Skeletal muscle satellite cell (primary cell): ENCODE data around the gene ARL16. TPM values are rescaled to one million over a fixed set of nuclear protein-coding genes. Genes with fewer than 3 reads are reported as not detected.

ENCODE experiments used
- H3K27me3 ChIP-seq: 2 replicates; pipeline ENCODE4 v1.7.0; 2013; ENCODE audit warnings: low read length; ENCODE audit not compliant: control insufficient read depth, insufficient read depth
- H3K36me3 ChIP-seq: 2 replicates; pipeline ENCODE4 v1.7.0; 2013; ENCODE audit warnings: mild to moderate bottlenecking, control low read depth, low read length; ENCODE audit not compliant: insufficient read depth
- H3K4me1 ChIP-seq: 2 replicates; pipeline ENCODE4 v1.7.0; 2013; ENCODE audit warnings: low read length; ENCODE audit not compliant: control insufficient read depth, insufficient read depth
- H3K4me2 ChIP-seq: 2 replicates; pipeline ENCODE4 v1.7.0; 2013; ENCODE audit warnings: mild to moderate bottlenecking, low read length
- H3K4me3 ChIP-seq: 2 replicates; pipeline ENCODE4 v1.7.0; 2013; ENCODE audit warnings: low read length
- H3K9ac ChIP-seq: 2 replicates; pipeline ENCODE4 v1.7.0; 2013; ENCODE audit warnings: mild to moderate bottlenecking, low read depth, low read length, moderate library complexity
- H3K9me3 ChIP-seq: replicated peaks from 2 replicates; pipeline ENCODE4 v1.7.0; 2013; ENCODE audit warnings: mild to moderate bottlenecking, control low read depth, low read length
- total RNA-seq: library from RNA; depleted of rRNA; stranded (reverse); fragments of >200 nt; gene quantifications from 2 replicates; pipeline ENCODE4 v1.2.3, GENCODE V29; 2012; rRNA removed

The ARL16 gene
- 14.4 and 24.7 TPM in 2 replicates for total RNA-seq

- Histone ChIP-seq H3K27me3 (no peaks in the 10 kb centered on the region), H3K4me1 (peaks cover 32% of the 10 kb centered on the region), H3K36me3 (peaks cover 52% of the 10 kb centered on the region), H3K9me3 (no peaks in the 10 kb centered on the region), H3K4me3 (peak within 1 kb of the TSS; percentile 86), H3K9ac (peak within 1 kb of the TSS; percentile 98), H3K4me2 (peak within 1 kb of the TSS; percentile 95)
These were observed at the start of gene ARL16, which contains the start of gene HGS for GRCh38 chr17:81683584-81684441. TSS of gene ARL16 (minus strand) at chr17:81683797. CDS start at chr17:81683753, 44 bp downstream. TSS of gene HGS (plus strand) at chr17:81684011. CDS start at chr17:81684067, 56 bp downstream.

DNA sequence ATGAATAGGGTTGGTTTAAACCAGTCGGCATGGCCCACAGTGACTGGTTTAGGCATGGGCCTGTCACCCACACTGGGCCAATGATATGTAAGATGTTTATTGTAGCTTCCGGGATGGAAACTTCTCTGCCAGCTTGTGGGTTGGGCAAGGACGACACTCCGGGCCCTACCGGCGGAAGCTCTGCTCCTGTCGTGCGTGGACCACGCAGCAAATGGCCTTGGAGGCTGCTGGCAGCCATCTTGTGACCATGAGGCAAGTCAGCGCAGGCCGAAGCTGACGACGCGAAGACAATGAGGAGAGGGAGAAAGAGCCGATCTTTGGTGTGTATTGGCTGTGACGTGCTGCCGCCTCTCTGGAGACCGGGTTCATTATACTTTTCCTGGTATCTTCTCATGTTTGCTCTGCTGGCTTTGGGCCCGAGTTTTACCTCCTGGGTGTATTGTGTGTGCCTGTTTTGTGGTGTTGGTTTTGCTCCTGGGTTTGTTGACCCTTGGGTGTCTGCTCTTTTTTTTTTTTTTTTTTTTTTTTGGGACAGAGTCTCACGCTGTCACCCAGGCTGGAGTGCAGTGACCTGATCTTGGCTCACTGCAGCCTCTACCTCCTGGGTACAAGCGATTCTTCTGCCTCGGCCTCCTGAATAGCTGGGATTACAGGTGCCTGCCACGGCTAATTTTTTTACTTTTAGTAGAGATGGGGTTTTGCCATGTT, 43.9 kb upstream of the ARL16 start:
- H3K4me1 ChIP-seq, result peaks cover 25% of the 10 kb centered on the region
- H3K4me2 ChIP-seq, result no peak overlapping the region
- no peaks in the 10 kb centered on the region for H3K36me3 ChIP-seq
- peaks cover 12% of the 10 kb centered on the region for H3K27me3 ChIP-seq
- no peaks in the 10 kb centered on the region for H3K9me3 ChIP-seq
- H3K9ac ChIP-seq, result no peak overlapping the region
- H3K4me3 ChIP-seq, result no peak overlapping the region

DNA sequence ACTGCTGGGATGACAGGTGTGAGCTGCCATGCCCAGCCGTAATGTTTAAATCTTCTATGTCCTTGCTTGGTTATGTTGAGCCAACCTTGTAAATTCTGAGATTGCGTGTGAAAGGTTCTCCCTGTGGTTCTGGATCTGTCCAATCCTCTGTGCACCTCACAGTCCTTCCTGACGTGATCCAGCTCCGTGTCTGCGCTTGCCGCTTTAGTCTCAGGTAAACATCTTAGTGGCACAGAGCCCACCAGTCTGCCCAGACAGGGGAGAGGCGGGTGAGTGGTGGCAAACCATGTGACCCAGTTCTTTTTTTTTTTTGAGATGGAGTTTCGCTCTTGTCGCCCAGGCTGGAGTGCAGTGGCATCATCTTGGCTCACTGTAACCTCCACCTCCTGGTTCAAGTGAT, 42.4 kb upstream of the ARL16 start:
- H3K4me3 ChIP-seq, result no peak overlapping the region
- no peak overlapping the region for H3K4me2 ChIP-seq
- peaks cover 22% of the 10 kb centered on the region for H3K4me1 ChIP-seq
- peaks cover 14% of the 10 kb centered on the region for H3K27me3 ChIP-seq
- H3K9ac ChIP-seq, result no peak overlapping the region
- H3K9me3 ChIP-seq, result no peaks in the 10 kb centered on the region
- H3K36me3 ChIP-seq, result no peaks in the 10 kb centered on the region

GRCh38 chr17:81725439-81725838, 41.8 kb upstream of the ARL16 start:
- Histone ChIP-seq H3K9ac (no peak overlapping the region), H3K4me1 (peaks cover 17% of the 10 kb centered on the region), H3K4me2 (no peak overlapping the region), H3K4me3 (no peak overlapping the region), H3K9me3 (no peaks in the 10 kb centered on the region), H3K36me3 (no peaks in the 10 kb centered on the region), H3K27me3 (peaks cover 14% of the 10 kb centered on the region)

- H3K4me2 ChIP-seq, result no peak overlapping the region
- no peak overlapping the region for H3K4me3 ChIP-seq
- peaks cover 14% of the 10 kb centered on the region for H3K27me3 ChIP-seq
- H3K9ac ChIP-seq, result no peak overlapping the region
- no peaks in the 10 kb centered on the region for H3K9me3 ChIP-seq
- H3K36me3 ChIP-seq, result no peaks in the 10 kb centered on the region
- H3K4me1 ChIP-seq, result peaks cover 14% of the 10 kb centered on the region
These were observed 40.1 kb upstream of the ARL16 start for GRCh38 chr17:81723651-81724209.

GRCh38 chr17:81722184-81723120, 38.9 kb upstream of the ARL16 start:
- Histone ChIP-seq H3K4me3 (no peak overlapping the region), H3K4me2 (no peak overlapping the region), H3K9ac (no peak overlapping the region), H3K36me3 (no peaks in the 10 kb centered on the region), H3K4me1 (peaks cover 14% of the 10 kb centered on the region), H3K9me3 (no peaks in the 10 kb centered on the region), H3K27me3 (peaks cover 14% of the 10 kb centered on the region)

GRCh38 chr17:81720267-81721071, 36.9 kb upstream of the ARL16 start:
- peaks cover 12% of the 10 kb centered on the region for H3K27me3 ChIP-seq
- peaks cover 14% of the 10 kb centered on the region for H3K4me1 ChIP-seq
- H3K9ac ChIP-seq, result no peak overlapping the region
- no peaks in the 10 kb centered on the region for H3K9me3 ChIP-seq
- H3K36me3 ChIP-seq, result no peaks in the 10 kb centered on the region
- no peak overlapping the region for H3K4me2 ChIP-seq
- H3K4me3 ChIP-seq, result no peak overlapping the region

DNA sequence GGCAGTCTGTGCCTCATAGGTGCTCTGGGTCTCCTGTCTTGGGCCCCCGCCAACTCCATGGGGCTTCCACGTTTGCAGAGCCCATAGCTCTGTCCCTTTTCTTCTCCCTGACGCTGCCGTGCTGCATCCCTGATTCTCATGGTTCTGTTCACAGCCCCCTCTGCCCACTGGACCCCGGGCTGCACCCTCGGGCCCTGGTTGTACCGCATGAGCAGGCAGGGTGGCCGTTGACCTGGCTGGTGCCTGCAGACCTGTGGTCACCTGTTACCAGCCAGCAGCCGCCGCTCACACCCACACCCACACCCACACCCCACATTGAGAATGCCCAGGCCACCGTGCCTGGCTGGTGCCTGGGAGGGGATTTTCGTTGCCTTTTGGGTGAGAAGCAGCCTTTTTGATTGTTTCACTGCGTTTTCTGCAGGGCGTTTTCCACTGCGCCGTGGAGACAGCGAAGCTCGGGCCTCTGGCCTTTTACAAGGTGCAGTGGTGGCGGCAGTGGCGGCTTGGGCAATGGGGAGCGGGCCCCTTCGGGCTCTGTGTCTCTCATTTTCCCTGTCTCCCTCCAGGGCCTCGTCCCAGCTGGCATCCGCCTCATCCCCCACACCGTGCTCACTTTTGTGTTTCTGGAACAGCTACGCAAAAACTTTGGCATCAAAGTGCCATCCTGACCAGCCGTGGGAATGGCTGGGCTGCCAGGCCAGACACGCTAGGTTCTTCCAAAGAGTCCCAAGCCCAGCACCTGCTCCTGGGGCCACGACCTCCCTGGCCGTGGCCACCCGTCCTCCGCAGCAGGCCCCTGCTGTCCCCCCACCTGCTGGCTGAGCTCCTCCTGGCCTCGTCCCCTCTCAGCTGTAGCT, 36.0 kb upstream of the ARL16 start:
- Histone ChIP-seq H3K4me2 (no peak overlapping the region), H3K9me3 (no peaks in the 10 kb centered on the region), H3K4me3 (no peak overlapping the region), H3K27me3 (peaks cover 12% of the 10 kb centered on the region), H3K36me3 (no peaks in the 10 kb centered on the region), H3K4me1 (peaks cover 14% of the 10 kb centered on the region), H3K9ac (no peak overlapping the region)

DNA sequence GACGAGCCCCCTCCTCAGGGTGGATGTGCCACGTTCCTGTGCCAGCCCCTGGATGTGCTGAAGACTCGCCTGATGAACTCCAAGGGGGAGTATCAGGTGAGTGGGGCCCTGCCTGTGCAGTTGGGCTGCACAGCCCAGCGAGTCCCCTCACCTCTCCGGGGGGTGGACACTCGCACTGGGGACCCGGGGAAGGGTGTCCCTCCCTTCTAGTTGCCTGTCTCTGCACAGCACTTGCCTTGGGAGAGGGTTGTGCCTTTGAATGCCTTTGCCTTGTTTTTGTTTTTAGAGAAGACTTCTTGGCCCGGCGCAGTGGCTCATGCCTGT, 34.1 kb upstream of the ARL16 start:
- no peaks in the 10 kb centered on the region for H3K36me3 ChIP-seq

More for the DNA sequence above, 34.1 kb upstream of the ARL16 start:
- Histone ChIP-seq H3K27me3 (peaks cover 3% of the 10 kb centered on the region), H3K9me3 (no peaks in the 10 kb centered on the region), H3K4me2 (no peak overlapping the region), H3K4me3 (no peak overlapping the region), H3K4me1 (peaks cover 18% of the 10 kb centered on the region), H3K9ac (no peak overlapping the region)
